IMR-90 (cell line): ENCODE measurements around the gene ZNF236. TPM values are rescaled to one million over a fixed set of nuclear protein-coding genes. Genes with fewer than 3 reads are reported as not detected.

Experiments
- ATAC-seq: fragments of 200-7000 bp; cut with Tn5 transposase; 2 replicates; pipeline ENCODE4 v1.9.1; 2020; ENCODE audit warnings: low read depth, mild to moderate bottlenecking, moderate library complexity
- BruUV-seq: library from RNA; stranded (reverse); fragments of 400-500 nt; replicated peaks from 2 replicates; lab custom pipeline; 2021; lab: Mats Ljungman, UMichigan
- CTCF ChIA-PET: fragments of 300-600 bp; formaldehyde crosslinking; extraction: SDS; loops from one replicate; lab custom pipeline; 2021; ENCODE audit warnings: antibody characterized with exemption; lab: Yijun Ruan, JAX
- POLR2A ChIA-PET: fragments of 300-600 bp; sonication (Branson Sonifier 250); formaldehyde crosslinking; loops from one replicate; lab custom pipeline; 2022; ENCODE audit warnings: antibody characterized with exemption; ENCODE audit not compliant: unreplicated experiment; lab: Charles Lee
- DNase-seq: peaks from one replicate; pipeline ENCODE4 v3.0.0; 2013
- H2AFZ ChIP-seq: replicated peaks from 2 replicates; pipeline ENCODE3; 2013; ENCODE audit warnings: low read length, mild to moderate bottlenecking; ENCODE audit not compliant: poor library complexity
- H2AK5ac ChIP-seq: 2 replicates; pipeline ENCODE4 v1.6.1; 2013; ENCODE audit warnings: low read depth, low read length, inconsistent platforms
- H2AK9ac ChIP-seq: replicated peaks from 2 replicates; pipeline ENCODE3; 2013; ENCODE audit warnings: mild to moderate bottlenecking, low read depth, low read length, moderate library complexity; ENCODE audit not compliant: poor library complexity
- H2BK120ac ChIP-seq: 2 replicates; pipeline ENCODE4 v1.6.1; 2013; ENCODE audit warnings: low read depth, low read length, inconsistent platforms
- H2BK15ac ChIP-seq: 3 replicates; pipeline ENCODE4 v1.6.1; 2013; ENCODE audit warnings: low read depth, low read length, inconsistent platforms
- H2BK20ac ChIP-seq: 2 replicates; pipeline ENCODE4 v1.6.1; 2013; ENCODE audit warnings: low read depth, mild to moderate bottlenecking, inconsistent platforms, low read length, moderate library complexity
- H2BK5ac ChIP-seq: 2 replicates; pipeline ENCODE4 v1.6.1; 2013; ENCODE audit warnings: mild to moderate bottlenecking, low read depth, low read length, inconsistent platforms; ENCODE audit not compliant: poor library complexity, severe bottlenecking
- H3K14ac ChIP-seq: replicated peaks from 2 replicates; pipeline ENCODE4 v1.6.1; 2013; ENCODE audit warnings: low read depth, low read length, inconsistent platforms
- H3K18ac ChIP-seq: 2 replicates; pipeline ENCODE4 v1.6.1; 2013; ENCODE audit warnings: low read depth, low read length, control low read depth
- H3K23ac ChIP-seq: 2 replicates; pipeline ENCODE4 v1.6.1; 2013; ENCODE audit warnings: low read depth, low read length, inconsistent platforms
- H3K27ac ChIP-seq: 2 replicates; pipeline ENCODE4 v1.5.1; 2013; ENCODE audit warnings: mild to moderate bottlenecking, control low read depth, low read length; ENCODE audit not compliant: insufficient read depth
- H3K27me3 ChIP-seq: 2 replicates; pipeline ENCODE4 v1.6.1; 2013; ENCODE audit warnings: low read length; ENCODE audit not compliant: control insufficient read depth, insufficient read depth
- H3K36me3 ChIP-seq: 2 replicates; pipeline ENCODE4 v1.6.1; 2013; ENCODE audit warnings: low read length, mixed read lengths; ENCODE audit not compliant: control insufficient read depth, insufficient read depth
- H3K4ac ChIP-seq: 2 replicates; pipeline ENCODE4 v1.6.1; 2013; ENCODE audit warnings: low read depth, low read length, inconsistent platforms
- H3K4me1 ChIP-seq: 2 replicates; pipeline ENCODE4 v1.6.1; 2013; ENCODE audit warnings: low read length, mixed read lengths; ENCODE audit not compliant: control insufficient read depth, insufficient read depth
- H3K4me2 ChIP-seq: 2 replicates; pipeline ENCODE4 v1.6.1; 2013; ENCODE audit warnings: low read depth, mild to moderate bottlenecking, control low read depth, low read length, moderate library complexity
- H3K4me3 ChIP-seq: 2 replicates; pipeline ENCODE4 v1.5.1; 2013; ENCODE audit warnings: low read depth, mild to moderate bottlenecking, control low read depth, low read length, moderate library complexity; ENCODE audit not compliant: insufficient read depth
- H3K56ac ChIP-seq: 2 replicates; pipeline ENCODE4 v1.6.1; 2013; ENCODE audit warnings: low read length, inconsistent platforms; ENCODE audit not compliant: insufficient read depth; ENCODE audit errors: extremely low read depth
- H3K79me1 ChIP-seq, 2 experiments: 2 replicates each; pipeline ENCODE4 v1.6.1; 2013; ENCODE audit warnings: low read length in 2 of 2, inconsistent platforms in 1 of 2, low read depth in 1 of 2
- H3K9ac ChIP-seq: 2 replicates; pipeline ENCODE4 v1.6.1; 2013; ENCODE audit warnings: low read depth, low read length, control low read depth
- H3K9me1 ChIP-seq: 2 replicates; pipeline ENCODE4 v1.6.1; 2013; ENCODE audit warnings: low read length, inconsistent platforms; ENCODE audit not compliant: insufficient read depth
- H3K9me3 ChIP-seq: 2 replicates; pipeline ENCODE4 v1.6.1; 2013; ENCODE audit warnings: low read length; ENCODE audit not compliant: control insufficient read depth, insufficient read depth
- H4K20me1 ChIP-seq: 2 replicates; pipeline ENCODE4 v1.6.1; 2013; ENCODE audit warnings: low read length, inconsistent platforms; ENCODE audit not compliant: insufficient read depth
- H4K5ac ChIP-seq: 2 replicates; pipeline ENCODE4 v1.6.1; 2013; ENCODE audit warnings: mild to moderate bottlenecking, low read depth, low read length, control low read depth
- H4K8ac ChIP-seq, 2 experiments: 2 replicates each; pipeline ENCODE4 v1.6.1; 2013; ENCODE audit warnings: low read depth in 2 of 2, low read length in 2 of 2, control low read depth in 1 of 2, inconsistent platforms in 1 of 2
- H4K91ac ChIP-seq: 2 replicates; pipeline ENCODE4 v1.6.1; 2013; ENCODE audit warnings: low read depth, low read length, inconsistent platforms; ENCODE audit not compliant: insufficient read depth
- BHLHE40 ChIP-seq: fragments of 150-350 bp; IDR thresholded peaks from 2 replicates; pipeline ENCODE4 v1.6.1; 2016; ENCODE audit warnings: mild to moderate bottlenecking, low read depth, low read length
- CHD1 ChIP-seq: IDR thresholded peaks from 2 replicates; pipeline ENCODE4 v1.6.1; 2012; ENCODE audit warnings: low read depth, low read length, improper control_type of control experiment
- FOS ChIP-seq: fragments of 150-350 bp; IDR thresholded peaks from 2 replicates; pipeline ENCODE4 v1.6.1; 2016; ENCODE audit warnings: low read depth, low read length
- MAFK ChIP-seq: IDR thresholded peaks from 2 replicates; pipeline ENCODE4 v1.6.1; 2012; ENCODE audit warnings: low read depth, low read length, improper control_type of control experiment
- MXI1 ChIP-seq: IDR thresholded peaks from 2 replicates; pipeline ENCODE4 v1.6.1; 2012; ENCODE audit warnings: low read depth, mild to moderate bottlenecking, low read length, moderate library complexity, borderline replicate concordance
- POLR2A ChIP-seq: IDR thresholded peaks from 2 replicates; pipeline ENCODE4 v1.6.1; 2012; ENCODE audit warnings: mild to moderate bottlenecking, low read depth, low read length
- RAD21 ChIP-seq: IDR thresholded peaks from 2 replicates; pipeline ENCODE4 v1.6.1; 2012; ENCODE audit warnings: low read length, improper control_type of control experiment
- RCOR1 ChIP-seq: IDR thresholded peaks from 2 replicates; pipeline ENCODE4 v1.6.1; 2012; ENCODE audit warnings: mild to moderate bottlenecking, low read length, improper control_type of control experiment; ENCODE audit not compliant: insufficient replicate concordance
- RFX5 ChIP-seq: IDR thresholded peaks from 2 replicates; pipeline ENCODE4 v1.8.0; 2012; ENCODE audit warnings: low read depth, mild to moderate bottlenecking, low read length, moderate library complexity
- SMC3 ChIP-seq: fragments of 150-350 bp; IDR thresholded peaks from 2 replicates; pipeline ENCODE4 v1.6.1; 2016; ENCODE audit warnings: low read depth, mild to moderate bottlenecking, antibody characterized with exemption, low read length, moderate library complexity
- WGBS, 2 experiments: methylation state at CpG; one replicate each; pipeline versions ENCODE4 v1.1.5 to v1.1.7; 2013; ENCODE audit warnings: missing lambda C conversion rate in 2 of 2; ENCODE audit not compliant: insufficient read length in 1 of 2; ENCODE audit errors: extremely low coverage in 2 of 2; 5-methylcytosine and 5-hydroxymethylcytosine counted together
- dilution Hi-C: fragments of 300-500 bp; cut with HindIII; formaldehyde crosslinking; loops from one replicate; pipeline ENCODE4 v1.14.3; 2018; ENCODE audit warnings: low sequenced_read_pairs; ENCODE audit not compliant: unreplicated experiment
- in situ Hi-C: fragments of 300-500 bp; cut with MboI; formaldehyde crosslinking; loops from 3 replicates; pipeline ENCODE4 v1.14.3; 2019; ENCODE audit warnings: low sequenced_read_pairs, inconsistent platforms, mixed read lengths
- intact Hi-C: fragments of 100-400 bp; cut with micrococcal nuclease; formaldehyde crosslinking; loops from 2 replicates; pipeline ENCODE4 v1.10.0; 2022
- polyA plus RNA-seq, 3 experiments: library from polyadenylated mRNA; depleted of rRNA; stranded (reverse); fragments of >200 nt; gene quantifications; 2 replicates each; pipeline ENCODE4 v1.2.3, GENCODE V29; 2012; ENCODE audit warnings: low replicate concordance in 1 of 3
- total RNA-seq: library from RNA; depleted of rRNA; stranded (reverse); fragments of >200 nt; gene quantifications from 2 replicates; pipeline ENCODE4 v1.2.3, GENCODE V29; 2012
- TF ChIP-seq, protein P1 (sequence below): fragments of 150-350 bp; IDR thresholded peaks from 2 replicates; pipeline ENCODE4 v1.6.1; 2017; ENCODE audit warnings: mild to moderate bottlenecking, antibody characterized with exemption, low read length, low read depth
- TF ChIP-seq, protein P2 (sequence below): conservative IDR thresholded peaks from 2 replicates; pipeline ENCODE4 v1.5.1; 2012; ENCODE audit warnings: mild to moderate bottlenecking, low read depth, low read length, improper control_type of control experiment

ZNF236 gene
- total and polyA plus RNA-seq, 2 of the 4 experiments (the other 2 are of a cell fraction): 3.6 to 9.7 TPM

DNA sequence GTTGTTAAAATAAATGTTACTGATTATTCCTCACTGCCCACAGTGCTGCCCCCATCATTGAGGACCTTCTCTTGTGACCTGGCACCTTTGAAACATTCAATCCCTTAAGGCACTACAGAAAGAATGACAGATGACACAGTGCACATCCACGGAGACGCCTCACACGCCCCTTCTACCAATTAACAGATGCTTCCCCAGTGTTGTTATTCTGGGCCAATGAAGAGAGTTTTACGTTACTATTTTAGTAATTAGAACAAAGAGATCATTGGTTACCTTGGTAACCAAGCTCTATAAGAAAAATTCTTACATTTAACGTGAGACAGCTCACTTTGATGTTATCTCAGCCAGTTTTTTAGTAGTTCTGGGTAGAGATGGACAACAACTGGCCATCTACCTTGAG is 152.0 kb downstream of the ZNF236 start:
- H3K4ac ChIP-seq: no peak overlapping the region
- H2AK5ac ChIP-seq: no peak overlapping the region
- H3K18ac ChIP-seq: no peak overlapping the region
- no peak overlapping the region for H2BK5ac ChIP-seq
- ChIA-PET POLR2A (no interaction called here), CTCF (no interaction called here)
- no peaks in the 10 kb centered on the region for H3K27me3 ChIP-seq
- no peak overlapping the region for H2AK9ac ChIP-seq
- no peak overlapping the region for H4K5ac ChIP-seq
- DNase-seq (no peak), ATAC-seq (no peak)
- in situ Hi-C loops: no loop called here
- H3K9ac ChIP-seq: no peak overlapping the region
- no CpG with 5 or more reads among the region's 5 CpGs for WGBS, 2 experiments
- H2BK120ac ChIP-seq: no peak overlapping the region
- no peaks in the 10 kb centered on the region; the same call in 1 of the 2 replicates for H3K9me1 ChIP-seq
- no peaks in the 10 kb centered on the region for H3K79me1 ChIP-seq
- intact Hi-C loops: no loop called here
- no peaks in the 10 kb centered on the region for H3K4me1 ChIP-seq
- H3K9me3 ChIP-seq: no peaks in the 10 kb centered on the region
- H4K91ac ChIP-seq: no peak overlapping the region
- H3K27ac ChIP-seq: no peak overlapping the region
- H3K23ac ChIP-seq: no peak overlapping the region
- H4K20me1 ChIP-seq: no peaks in the 10 kb centered on the region
- no peak overlapping the region for H2BK20ac ChIP-seq
- H3K14ac ChIP-seq: no peak overlapping the region
- H2BK15ac ChIP-seq: no peak overlapping the region
- dilution Hi-C loops: no loop called here
- no peak overlapping the region for H3K56ac ChIP-seq
- H3K4me2 ChIP-seq: no peak overlapping the region
- no TSS peak for BruUV-seq
- H3K4me3 ChIP-seq: no peak overlapping the region
- H3K36me3 ChIP-seq: no peaks in the 10 kb centered on the region; the same call in 1 of the 2 replicates
- H2AFZ ChIP-seq: no peak overlapping the region
- H4K8ac ChIP-seq: no peak overlapping the region
- TF ChIP-seq MXI1 (no peak), RAD21 (no peak), FOS (no peak), CHD1 (no peak), SMC3 (no peak), RCOR1 (no peak), MAFK (no peak), BHLHE40 (no peak), POLR2A (no peak), RFX5 (no peak)
- TF ChIP-seq, protein P1, sequence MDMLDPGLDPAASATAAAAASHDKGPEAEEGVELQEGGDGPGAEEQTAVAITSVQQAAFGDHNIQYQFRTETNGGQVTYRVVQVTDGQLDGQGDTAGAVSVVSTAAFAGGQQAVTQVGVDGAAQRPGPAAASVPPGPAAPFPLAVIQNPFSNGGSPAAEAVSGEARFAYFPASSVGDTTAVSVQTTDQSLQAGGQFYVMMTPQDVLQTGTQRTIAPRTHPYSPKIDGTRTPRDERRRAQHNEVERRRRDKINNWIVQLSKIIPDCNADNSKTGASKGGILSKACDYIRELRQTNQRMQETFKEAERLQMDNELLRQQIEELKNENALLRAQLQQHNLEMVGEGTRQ: no peak
- TF ChIP-seq, protein P2, sequence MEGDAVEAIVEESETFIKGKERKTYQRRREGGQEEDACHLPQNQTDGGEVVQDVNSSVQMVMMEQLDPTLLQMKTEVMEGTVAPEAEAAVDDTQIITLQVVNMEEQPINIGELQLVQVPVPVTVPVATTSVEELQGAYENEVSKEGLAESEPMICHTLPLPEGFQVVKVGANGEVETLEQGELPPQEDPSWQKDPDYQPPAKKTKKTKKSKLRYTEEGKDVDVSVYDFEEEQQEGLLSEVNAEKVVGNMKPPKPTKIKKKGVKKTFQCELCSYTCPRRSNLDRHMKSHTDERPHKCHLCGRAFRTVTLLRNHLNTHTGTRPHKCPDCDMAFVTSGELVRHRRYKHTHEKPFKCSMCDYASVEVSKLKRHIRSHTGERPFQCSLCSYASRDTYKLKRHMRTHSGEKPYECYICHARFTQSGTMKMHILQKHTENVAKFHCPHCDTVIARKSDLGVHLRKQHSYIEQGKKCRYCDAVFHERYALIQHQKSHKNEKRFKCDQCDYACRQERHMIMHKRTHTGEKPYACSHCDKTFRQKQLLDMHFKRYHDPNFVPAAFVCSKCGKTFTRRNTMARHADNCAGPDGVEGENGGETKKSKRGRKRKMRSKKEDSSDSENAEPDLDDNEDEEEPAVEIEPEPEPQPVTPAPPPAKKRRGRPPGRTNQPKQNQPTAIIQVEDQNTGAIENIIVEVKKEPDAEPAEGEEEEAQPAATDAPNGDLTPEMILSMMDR: no peak
